Measurements from ENCODE around the gene INAFM1. TPM values are rescaled to one million over a fixed set of nuclear protein-coding genes. Genes with fewer than 3 reads are reported as not detected.

Gene INAFM1
- total RNA-seq, 2 donors from 2014 or later = 10.3 to 18.6 TPM

DNA sequence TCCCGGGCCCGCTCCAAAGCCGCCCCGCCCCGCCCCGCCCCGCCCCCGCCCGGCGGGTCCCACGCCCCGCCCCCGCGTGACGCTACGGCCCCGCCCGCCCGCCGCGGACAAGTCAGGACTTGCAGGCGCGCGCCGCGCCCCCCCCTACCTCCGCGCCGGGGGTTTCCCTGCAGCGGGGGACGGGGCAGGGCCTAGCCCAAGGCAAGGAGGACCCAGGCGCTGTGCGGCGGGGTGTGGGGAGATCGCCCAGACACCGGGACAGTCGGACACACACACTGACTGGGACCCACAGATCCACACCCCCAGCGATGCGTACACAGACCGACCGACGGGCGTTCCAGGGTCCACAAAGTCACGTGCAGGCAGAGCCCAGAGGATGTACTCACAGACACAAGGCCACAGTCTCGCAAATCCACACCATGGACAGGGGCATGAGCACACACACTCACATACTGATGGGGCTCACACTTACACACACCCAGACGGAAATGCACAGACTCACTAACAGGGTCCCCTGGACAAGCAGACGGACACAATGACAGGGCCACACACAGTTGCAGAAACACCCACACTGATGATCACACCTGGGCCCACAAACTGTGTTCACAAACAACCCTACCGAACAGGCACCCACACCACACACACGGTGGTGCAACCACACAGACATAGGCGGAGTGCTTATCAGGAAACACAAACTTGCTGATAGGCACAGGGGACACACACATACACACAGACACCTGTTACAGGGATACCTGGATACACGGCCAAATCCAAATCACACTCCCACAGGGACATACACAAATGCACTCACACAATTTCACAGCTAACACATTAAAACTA is 43.2 kb upstream of the INAFM1 start:
- TF ChIP-seq, protein P1, sequence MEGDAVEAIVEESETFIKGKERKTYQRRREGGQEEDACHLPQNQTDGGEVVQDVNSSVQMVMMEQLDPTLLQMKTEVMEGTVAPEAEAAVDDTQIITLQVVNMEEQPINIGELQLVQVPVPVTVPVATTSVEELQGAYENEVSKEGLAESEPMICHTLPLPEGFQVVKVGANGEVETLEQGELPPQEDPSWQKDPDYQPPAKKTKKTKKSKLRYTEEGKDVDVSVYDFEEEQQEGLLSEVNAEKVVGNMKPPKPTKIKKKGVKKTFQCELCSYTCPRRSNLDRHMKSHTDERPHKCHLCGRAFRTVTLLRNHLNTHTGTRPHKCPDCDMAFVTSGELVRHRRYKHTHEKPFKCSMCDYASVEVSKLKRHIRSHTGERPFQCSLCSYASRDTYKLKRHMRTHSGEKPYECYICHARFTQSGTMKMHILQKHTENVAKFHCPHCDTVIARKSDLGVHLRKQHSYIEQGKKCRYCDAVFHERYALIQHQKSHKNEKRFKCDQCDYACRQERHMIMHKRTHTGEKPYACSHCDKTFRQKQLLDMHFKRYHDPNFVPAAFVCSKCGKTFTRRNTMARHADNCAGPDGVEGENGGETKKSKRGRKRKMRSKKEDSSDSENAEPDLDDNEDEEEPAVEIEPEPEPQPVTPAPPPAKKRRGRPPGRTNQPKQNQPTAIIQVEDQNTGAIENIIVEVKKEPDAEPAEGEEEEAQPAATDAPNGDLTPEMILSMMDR (IDR thresholded peaks at IDR 0.05) = no peak
- peak overlapping the region; percentile 97 for H3K4me3 ChIP-seq
- H3K9me3 ChIP-seq = no peaks in the 10 kb centered on the region
- H3K4me1 ChIP-seq (ENCODE audit: control insufficient read depth in 1 of 2, low read depth in 2 of 2) = peaks cover 12 to 47% of the 10 kb centered on the region in 2 donors
- no peaks in the 10 kb centered on the region for H3K27me3 ChIP-seq (replicated peaks; ENCODE audit: insufficient read depth)
- DNase-seq (ENCODE audit: low spot score) (peak; percentile 52), ATAC-seq (ENCODE audit: insufficient number of reproducible peaks, low FRiP score, low read depth) (peak; percentile 33)
- no peaks in the 10 kb centered on the region for H3K36me3 ChIP-seq
- peak overlapping the region; percentile 60 to 100 for H3K27ac ChIP-seq

DNA sequence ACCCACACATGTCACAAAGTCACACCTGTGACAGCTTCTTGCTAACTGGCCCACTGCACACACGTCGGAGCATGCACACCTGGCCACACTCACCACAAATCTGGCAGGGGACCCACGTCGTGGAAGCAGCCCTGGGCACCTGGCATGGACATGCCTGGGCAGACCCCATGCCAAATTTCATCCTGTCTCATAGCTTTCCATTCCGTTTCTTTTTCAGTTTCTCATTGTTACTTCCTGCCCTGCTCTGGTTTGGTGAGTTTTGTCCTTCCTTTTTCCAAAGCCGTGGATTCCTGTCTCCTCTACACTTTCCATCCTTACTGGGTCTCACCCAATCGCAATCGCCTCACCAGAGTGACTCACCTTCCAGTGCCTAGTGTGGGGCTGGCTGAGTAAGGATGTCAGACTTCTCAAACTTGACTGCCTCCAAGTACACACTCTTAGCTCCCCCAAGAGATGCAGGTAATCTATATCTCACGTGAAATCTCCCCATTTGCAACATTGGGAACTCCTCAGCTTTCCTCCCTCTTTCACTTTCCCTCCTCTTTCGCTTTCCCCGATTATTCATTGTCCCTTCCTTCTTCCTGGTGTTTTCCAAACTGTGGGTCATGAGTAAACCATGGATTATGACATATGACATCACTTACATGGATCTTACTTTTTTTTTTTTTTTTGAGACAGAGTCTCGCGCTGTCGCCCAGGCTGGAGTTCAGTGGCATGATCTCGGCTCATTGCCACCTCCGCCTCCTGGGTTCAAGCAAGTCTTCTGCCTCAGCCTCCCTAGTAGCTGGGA is 42.1 kb upstream of the INAFM1 start:
- Histone ChIP-seq H3K9me3 (no peaks in the 10 kb centered on the region), H3K27ac (peak overlapping the region; percentile 60 to 83), H3K4me3 (peak overlapping the region; percentile 97), H3K36me3 (no peaks in the 10 kb centered on the region), H3K4me1 (ENCODE audit: control insufficient read depth in 1 of 2, low read depth in 2 of 2) (peaks cover 6 to 35% of the 10 kb centered on the region in 2 donors), H3K27me3 (replicated peaks; ENCODE audit: insufficient read depth) (no peaks in the 10 kb centered on the region)
- TF ChIP-seq, protein P1 (IDR thresholded peaks at IDR 0.05) = no peak
- DNase-seq (ENCODE audit: low spot score) = no peak
- ATAC-seq (ENCODE audit: insufficient number of reproducible peaks, low FRiP score, low read depth) = no peak

DNA sequence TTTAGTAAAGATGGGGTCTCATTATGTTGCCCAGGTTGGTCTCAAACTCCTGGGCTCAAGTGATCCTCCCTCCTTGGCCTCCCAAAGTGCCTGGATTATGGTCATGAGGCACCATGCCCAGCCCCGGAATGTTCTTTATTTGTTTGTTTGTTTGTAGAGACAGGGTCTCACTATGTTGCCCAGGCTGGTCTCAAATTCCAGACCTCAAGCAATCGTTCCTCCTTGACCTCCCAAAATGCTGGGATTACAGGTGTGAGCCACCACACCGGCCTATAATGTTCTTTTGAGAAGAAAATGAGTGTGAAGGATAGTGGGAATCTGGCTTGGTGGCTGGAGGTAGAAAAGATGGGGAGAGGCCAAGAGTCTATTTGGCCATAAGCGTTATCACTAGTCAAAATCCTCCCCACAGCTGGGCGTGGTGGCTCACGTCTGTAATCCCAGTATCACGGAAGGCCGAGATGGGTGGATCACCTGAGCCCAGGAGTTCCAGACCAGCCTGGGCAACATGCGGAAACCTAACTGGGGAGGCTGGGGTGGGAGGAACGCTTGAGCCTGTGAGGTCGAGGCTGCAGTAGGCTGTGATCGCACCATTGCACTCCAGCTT is 38.5 kb upstream of the INAFM1 start:
- Histone ChIP-seq H3K4me3 (no peak overlapping the region), H3K9me3 (no peaks in the 10 kb centered on the region), H3K27me3 (replicated peaks; ENCODE audit: insufficient read depth) (no peaks in the 10 kb centered on the region), H3K27ac (no peak overlapping the region), H3K36me3 (no peaks in the 10 kb centered on the region), H3K4me1 (ENCODE audit: control insufficient read depth in 1 of 2, low read depth in 2 of 2) (peaks cover 18 to 34% of the 10 kb centered on the region in 2 donors)
- no peak for DNase-seq (ENCODE audit: low spot score)
- ATAC-seq (ENCODE audit: insufficient number of reproducible peaks, low FRiP score, low read depth) = no peak
- TF ChIP-seq, protein P1 (IDR thresholded peaks at IDR 0.05) = no peak

DNA sequence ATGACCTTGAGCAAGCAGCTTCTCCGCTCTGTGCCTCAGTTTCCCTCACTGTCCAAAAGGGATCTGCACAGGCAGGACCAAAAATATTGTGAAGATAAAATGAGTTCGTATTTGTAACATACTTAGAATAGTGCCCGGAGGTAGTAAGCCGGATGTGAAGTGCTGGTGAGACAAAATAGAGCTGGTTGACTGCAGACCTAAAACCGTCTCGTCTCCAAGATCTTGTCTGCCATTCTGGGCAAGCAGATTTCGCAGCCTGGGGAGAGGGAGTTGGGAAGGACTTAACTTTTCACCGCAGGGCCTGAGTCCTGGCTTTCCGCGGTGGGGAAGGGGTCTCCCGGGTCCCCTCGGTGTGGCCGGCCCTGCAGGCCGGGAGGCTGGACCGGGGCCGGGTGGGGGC is 35.5 kb upstream of the INAFM1 start:
- DNase-seq (ENCODE audit: low spot score) = no peak
- Histone ChIP-seq H3K9me3 (no peaks in the 10 kb centered on the region), H3K4me3 (peak overlapping the region; percentile 66), H3K36me3 (no peaks in the 10 kb centered on the region), H3K4me1 (ENCODE audit: control insufficient read depth in 1 of 2, low read depth in 2 of 2) (peaks cover 19 to 33% of the 10 kb centered on the region in 2 donors), H3K27ac (peak overlapping the region; percentile 7 to 54), H3K27me3 (replicated peaks; ENCODE audit: insufficient read depth) (no peaks in the 10 kb centered on the region)
- TF ChIP-seq, protein P1 (IDR thresholded peaks at IDR 0.05) = no peak
- no peak for ATAC-seq (ENCODE audit: insufficient number of reproducible peaks, low FRiP score, low read depth)
